H9 (cell line): ENCODE data around the gene NCOA1. TPM values are rescaled to one million over a fixed set of nuclear protein-coding genes. Genes with fewer than 3 reads are reported as not detected.

ENCODE experiments used
- DNase-seq: peaks from one replicate; pipeline ENCODE4 v3.0.0-alpha.2; 2017
- H2AFZ ChIP-seq: one replicate; pipeline ENCODE4 v1.6.1; 2013; ENCODE audit warnings: mild to moderate bottlenecking, low read length, control low read depth, moderate library complexity
- H2AK5ac ChIP-seq: 2 replicates; pipeline ENCODE4 v1.6.1; 2013; ENCODE audit warnings: low read length, control low read depth, mixed read lengths; ENCODE audit not compliant: insufficient read length
- H2BK120ac ChIP-seq: one replicate; pipeline ENCODE4 v1.6.1; 2013; ENCODE audit warnings: low read depth, mild to moderate bottlenecking, low read length, control low read depth, inconsistent platforms; ENCODE audit not compliant: poor library complexity, severe bottlenecking
- H2BK12ac ChIP-seq: 2 replicates; pipeline ENCODE4 v1.6.1; 2013; ENCODE audit warnings: low read length, control low read depth, mixed read lengths, low read depth; ENCODE audit not compliant: insufficient read length
- H2BK15ac ChIP-seq: 2 replicates; pipeline ENCODE4 v1.6.1; 2013; ENCODE audit warnings: low read depth, low read length, control low read depth
- H2BK20ac ChIP-seq: one replicate; pipeline ENCODE4 v1.6.1; 2013; ENCODE audit warnings: low read depth, mild to moderate bottlenecking, low read length, control low read depth, inconsistent platforms; ENCODE audit not compliant: poor library complexity, severe bottlenecking
- H2BK5ac ChIP-seq: 2 replicates; pipeline ENCODE4 v1.6.1; 2013; ENCODE audit warnings: low read length, control low read depth, mixed read lengths; ENCODE audit not compliant: insufficient read length
- H3K14ac ChIP-seq: 2 replicates; pipeline ENCODE4 v1.6.1; 2013; ENCODE audit warnings: low read length, control low read depth; ENCODE audit not compliant: insufficient read depth
- H3K18ac ChIP-seq: 2 replicates; pipeline ENCODE4 v1.6.1; 2013; ENCODE audit warnings: low read depth, mild to moderate bottlenecking, mixed read lengths, low read length, control low read depth; ENCODE audit not compliant: insufficient read length
- H3K23ac ChIP-seq: 2 replicates; pipeline ENCODE4 v1.6.1; 2013; ENCODE audit warnings: low read length, control low read depth, mixed read lengths, low read depth; ENCODE audit not compliant: insufficient read length
- H3K23me2 ChIP-seq: 2 replicates; pipeline ENCODE4 v1.6.1; 2013; ENCODE audit warnings: low read depth, mild to moderate bottlenecking, mixed read lengths, low read length, control low read depth; ENCODE audit not compliant: insufficient read length, poor library complexity, severe bottlenecking
- H3K27ac ChIP-seq: 2 replicates; pipeline ENCODE4 v1.5.1; 2013; ENCODE audit warnings: low read length, control low read depth, mixed read lengths, low read depth; ENCODE audit not compliant: insufficient read length
- H3K27me3 ChIP-seq: 2 replicates; pipeline ENCODE4 v1.6.1; 2013; ENCODE audit warnings: low read length, control low read depth, inconsistent platforms; ENCODE audit not compliant: insufficient read depth
- H3K4ac ChIP-seq: 2 replicates; pipeline ENCODE4 v1.6.1; 2013; ENCODE audit warnings: low read depth, mild to moderate bottlenecking, control low read depth, inconsistent platforms, low read length, moderate library complexity
- H3K4me1 ChIP-seq: 2 replicates; pipeline ENCODE4 v1.6.1; 2013; ENCODE audit warnings: low read length, control low read depth, inconsistent platforms; ENCODE audit not compliant: insufficient read depth
- H3K4me2 ChIP-seq: 2 replicates; pipeline ENCODE4 v1.6.1; 2013; ENCODE audit warnings: low read length, control low read depth, mixed read lengths; ENCODE audit not compliant: insufficient read length, insufficient read depth
- H3K56ac ChIP-seq: 2 replicates; pipeline ENCODE4 v1.6.1; 2013; ENCODE audit warnings: low read depth, mild to moderate bottlenecking, mixed read lengths, low read length, control low read depth; ENCODE audit not compliant: insufficient read length
- H3K79me1 ChIP-seq: 2 replicates; pipeline ENCODE4 v1.6.1; 2013; ENCODE audit warnings: low read depth, mild to moderate bottlenecking, moderate library complexity, low read length, control low read depth, inconsistent platforms; ENCODE audit not compliant: insufficient read depth, poor library complexity, severe bottlenecking
- H3K79me2 ChIP-seq: 2 replicates; pipeline ENCODE4 v1.6.1; 2013; ENCODE audit warnings: low read length, control low read depth, inconsistent platforms; ENCODE audit not compliant: insufficient read depth
- H3K9ac ChIP-seq: 2 replicates; pipeline ENCODE4 v1.6.1; 2013; ENCODE audit warnings: low read length, control low read depth, mixed read lengths; ENCODE audit not compliant: insufficient read length; ENCODE audit errors: extremely low read depth
- H3K9me3 ChIP-seq: one replicate; pipeline ENCODE4 v1.6.1; 2013; ENCODE audit warnings: low read depth, low read length, inconsistent platforms; ENCODE audit not compliant: control insufficient read depth
- H3T11ph ChIP-seq: one replicate; pipeline ENCODE4 v1.6.1; 2013; ENCODE audit warnings: mild to moderate bottlenecking, low read length, control low read depth, inconsistent platforms
- H4K20me1 ChIP-seq: one replicate; pipeline ENCODE4 v1.6.1; 2013; ENCODE audit not compliant: control insufficient read depth, insufficient read length, insufficient read depth
- H4K5ac ChIP-seq: 2 replicates; pipeline ENCODE4 v1.6.1; 2013; ENCODE audit warnings: low read depth, mild to moderate bottlenecking, mixed read lengths, low read length, control low read depth; ENCODE audit not compliant: insufficient read length
- H4K8ac ChIP-seq: replicated peaks from 2 replicates; pipeline ENCODE4 v1.6.1; 2013; ENCODE audit warnings: low read length, control low read depth, mixed read lengths, low read depth; ENCODE audit not compliant: insufficient read length
- H4K91ac ChIP-seq: 2 replicates; pipeline ENCODE4 v1.6.1; 2013; ENCODE audit warnings: low read depth, mild to moderate bottlenecking, moderate library complexity, mixed read lengths, low read length, control low read depth; ENCODE audit not compliant: insufficient read length
- H3K27ac Mint-ChIP-seq, 3 experiments: 2 replicates in 2 of 3; 3 replicates in 1 of 3; pipeline ENCODE4 v1.8.0; 2020 to 2021; ENCODE audit warnings: mixed read lengths in 3 of 3, mild to moderate bottlenecking in 1 of 3, moderate library complexity in 1 of 3
- H3K27me3 Mint-ChIP-seq: 2 replicates; pipeline ENCODE4 v1.8.0; 2021; ENCODE audit warnings: low read depth, mild to moderate bottlenecking, moderate library complexity, mixed read lengths
- H3K36me3 Mint-ChIP-seq, 3 experiments: 2 replicates in 2 of 3; 3 replicates in 1 of 3; pipeline ENCODE4 v1.8.0; 2020 to 2021; ENCODE audit warnings: low read depth in 3 of 3, mixed read lengths in 3 of 3; ENCODE audit not compliant: insufficient read depth in 1 of 3
- H3K4me1 Mint-ChIP-seq, 2 experiments: 2 replicates each; pipeline ENCODE4 v1.8.0; 2020; ENCODE audit warnings: mixed read lengths in 2 of 2
- H3K4me3 Mint-ChIP-seq, 2 experiments: 2 replicates in 1 of 2; 3 replicates in 1 of 2; pipeline ENCODE4 v1.8.0; 2020 to 2021; ENCODE audit warnings: mild to moderate bottlenecking in 2 of 2, mixed read lengths in 2 of 2, moderate library complexity in 1 of 2
- H3K9me3 Mint-ChIP-seq, 2 experiments: 2 replicates in 1 of 2; 3 replicates in 1 of 2; pipeline ENCODE4 v1.8.0; 2020; ENCODE audit warnings: mild to moderate bottlenecking in 2 of 2, mixed read lengths in 2 of 2, moderate library complexity in 1 of 2
- WGBS: extraction: QIAGEN DNeasy Blood & Tissue Kit; methylation state at CpG from one replicate; pipeline ENCODE4 v1.1.7; 2013; ENCODE audit warnings: missing lambda C conversion rate, low lambda C conversion rate, mixed read lengths; ENCODE audit not compliant: insufficient read length; ENCODE audit errors: extremely low coverage; 5-methylcytosine and 5-hydroxymethylcytosine counted together
- total RNA-seq: library from RNA; stranded (reverse); gene quantifications from 2 replicates; pipeline ENCODE4 v1.2.1, GENCODE V29; 2021
- TF ChIP-seq, protein P1 (sequence below): fragments of 200-600 bp; sonication (generic); conservative IDR thresholded peaks from 3 replicates; pipeline ENCODE4 v1.8.0; 2021; ENCODE audit warnings: antibody characterized with exemption, mild to moderate bottlenecking

Gene NCOA1
- total RNA-seq, 1 experiment from 2014 or later: 14.8 TPM

- no peaks in the 10 kb centered on the region for H3K27me3 Mint-ChIP-seq
- Histone ChIP-seq H4K5ac (no peak overlapping the region), H3K4me2 (no peak overlapping the region), H4K8ac (no peak overlapping the region), H2BK20ac (no peak overlapping the region), H3K27me3 (no peaks in the 10 kb centered on the region), H3K27ac (no peak overlapping the region), H2BK120ac (no peak overlapping the region), H3K9me3 (no peaks in the 10 kb centered on the region), H3K56ac (no peak overlapping the region), H2BK15ac (no peak overlapping the region), H3K4ac (no peak overlapping the region), H3K23me2 (no peaks in the 10 kb centered on the region), H3K4me1 (peaks cover 6% of the 10 kb centered on the region; the same call in 1 of the 2 replicates), H3K18ac (no peak overlapping the region), H2AK5ac (no peak overlapping the region), H2AFZ (no peak overlapping the region), H4K20me1 (no peaks in the 10 kb centered on the region), H3K79me2 (no peaks in the 10 kb centered on the region), H3T11ph (no peak overlapping the region), H4K91ac (no peak overlapping the region), H3K14ac (no peak overlapping the region), H3K79me1 (no peaks in the 10 kb centered on the region), H2BK5ac (no peak overlapping the region), H3K9ac (no peak overlapping the region), H2BK12ac (no peak overlapping the region), H3K23ac (no peak overlapping the region)
- H3K9me3 Mint-ChIP-seq: peaks cover 0 to 2% of the 10 kb centered on the region in 2 experiments; a peak in 1 of 5 replicates
- no peak overlapping the region for H3K27ac Mint-ChIP-seq
- H3K4me3 Mint-ChIP-seq: no peak overlapping the region
- WGBS: no CpG with 5 or more reads among the region's 2 CpGs
- H3K36me3 Mint-ChIP-seq: no peaks in the 10 kb centered on the region
- peaks cover 16% of the 10 kb centered on the region in 2 experiments for H3K4me1 Mint-ChIP-seq
- TF ChIP-seq, protein P1, sequence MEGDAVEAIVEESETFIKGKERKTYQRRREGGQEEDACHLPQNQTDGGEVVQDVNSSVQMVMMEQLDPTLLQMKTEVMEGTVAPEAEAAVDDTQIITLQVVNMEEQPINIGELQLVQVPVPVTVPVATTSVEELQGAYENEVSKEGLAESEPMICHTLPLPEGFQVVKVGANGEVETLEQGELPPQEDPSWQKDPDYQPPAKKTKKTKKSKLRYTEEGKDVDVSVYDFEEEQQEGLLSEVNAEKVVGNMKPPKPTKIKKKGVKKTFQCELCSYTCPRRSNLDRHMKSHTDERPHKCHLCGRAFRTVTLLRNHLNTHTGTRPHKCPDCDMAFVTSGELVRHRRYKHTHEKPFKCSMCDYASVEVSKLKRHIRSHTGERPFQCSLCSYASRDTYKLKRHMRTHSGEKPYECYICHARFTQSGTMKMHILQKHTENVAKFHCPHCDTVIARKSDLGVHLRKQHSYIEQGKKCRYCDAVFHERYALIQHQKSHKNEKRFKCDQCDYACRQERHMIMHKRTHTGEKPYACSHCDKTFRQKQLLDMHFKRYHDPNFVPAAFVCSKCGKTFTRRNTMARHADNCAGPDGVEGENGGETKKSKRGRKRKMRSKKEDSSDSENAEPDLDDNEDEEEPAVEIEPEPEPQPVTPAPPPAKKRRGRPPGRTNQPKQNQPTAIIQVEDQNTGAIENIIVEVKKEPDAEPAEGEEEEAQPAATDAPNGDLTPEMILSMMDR: no peak
- no peak for DNase-seq
Observed at GRCh38 chr2:24469148-24469650, 21.9 kb upstream of the NCOA1 start.
